Measurements from ENCODE around the gene D2HGDH.

DNA sequence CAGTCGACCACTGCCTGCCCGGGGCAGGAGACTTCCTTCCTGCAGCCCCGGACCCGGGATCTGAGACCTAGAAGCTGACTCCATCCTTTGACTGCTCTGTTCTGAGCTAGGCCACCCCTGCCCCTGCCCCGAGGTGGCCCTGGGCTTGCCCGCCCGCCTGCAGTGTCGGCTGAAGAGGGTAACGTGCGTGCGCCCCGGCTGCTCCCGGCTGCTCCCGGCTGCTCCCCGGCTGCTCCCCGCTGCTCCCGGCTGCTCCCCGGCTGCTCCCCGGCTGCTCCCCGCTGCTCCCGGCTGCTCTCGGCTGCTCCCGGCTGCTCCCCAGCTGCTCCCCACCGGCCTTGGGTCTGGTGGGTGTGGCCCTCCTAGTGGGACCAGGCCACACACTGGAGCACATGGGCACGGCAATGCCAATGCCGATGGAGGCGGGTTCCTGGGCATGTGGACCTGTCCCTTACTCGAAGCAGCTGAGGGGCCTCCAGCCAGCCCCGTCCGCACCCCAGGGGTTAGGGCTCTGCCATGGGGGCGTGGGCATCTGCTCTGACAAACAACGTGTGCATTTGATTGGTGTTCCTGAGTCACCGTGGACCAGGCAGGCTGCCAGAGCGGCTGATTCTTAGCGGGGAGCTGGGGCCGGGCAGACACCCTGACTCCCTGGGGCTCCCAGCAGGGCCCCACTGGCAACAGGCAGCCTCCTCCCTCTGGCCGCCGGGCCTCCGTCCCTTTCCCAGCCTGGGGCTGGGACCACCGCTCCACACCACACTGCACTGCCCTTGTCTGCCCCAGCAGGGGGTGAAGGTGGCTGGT is 40.2 kb downstream of the D2HGDH start:
- TF ChIP-seq, protein P1, sequence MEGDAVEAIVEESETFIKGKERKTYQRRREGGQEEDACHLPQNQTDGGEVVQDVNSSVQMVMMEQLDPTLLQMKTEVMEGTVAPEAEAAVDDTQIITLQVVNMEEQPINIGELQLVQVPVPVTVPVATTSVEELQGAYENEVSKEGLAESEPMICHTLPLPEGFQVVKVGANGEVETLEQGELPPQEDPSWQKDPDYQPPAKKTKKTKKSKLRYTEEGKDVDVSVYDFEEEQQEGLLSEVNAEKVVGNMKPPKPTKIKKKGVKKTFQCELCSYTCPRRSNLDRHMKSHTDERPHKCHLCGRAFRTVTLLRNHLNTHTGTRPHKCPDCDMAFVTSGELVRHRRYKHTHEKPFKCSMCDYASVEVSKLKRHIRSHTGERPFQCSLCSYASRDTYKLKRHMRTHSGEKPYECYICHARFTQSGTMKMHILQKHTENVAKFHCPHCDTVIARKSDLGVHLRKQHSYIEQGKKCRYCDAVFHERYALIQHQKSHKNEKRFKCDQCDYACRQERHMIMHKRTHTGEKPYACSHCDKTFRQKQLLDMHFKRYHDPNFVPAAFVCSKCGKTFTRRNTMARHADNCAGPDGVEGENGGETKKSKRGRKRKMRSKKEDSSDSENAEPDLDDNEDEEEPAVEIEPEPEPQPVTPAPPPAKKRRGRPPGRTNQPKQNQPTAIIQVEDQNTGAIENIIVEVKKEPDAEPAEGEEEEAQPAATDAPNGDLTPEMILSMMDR (IDR thresholded peaks at IDR 0.05; ENCODE audit: insufficient read depth, low read depth, low read length): no peak
- TF ChIP-seq EZH2 (IDR thresholded peaks at IDR 0.05; ENCODE audit: insufficient read depth, low read length): no peak
